ENCODE measurements around the gene FIGN. TPM values are rescaled to one million over a fixed set of nuclear protein-coding genes. Genes with fewer than 3 reads are reported as not detected.

Gene FIGN
- total RNA-seq, 6 experiments from 2014 or later, result 1.3 to 4.4 (median 2.0) TPM

DNA sequence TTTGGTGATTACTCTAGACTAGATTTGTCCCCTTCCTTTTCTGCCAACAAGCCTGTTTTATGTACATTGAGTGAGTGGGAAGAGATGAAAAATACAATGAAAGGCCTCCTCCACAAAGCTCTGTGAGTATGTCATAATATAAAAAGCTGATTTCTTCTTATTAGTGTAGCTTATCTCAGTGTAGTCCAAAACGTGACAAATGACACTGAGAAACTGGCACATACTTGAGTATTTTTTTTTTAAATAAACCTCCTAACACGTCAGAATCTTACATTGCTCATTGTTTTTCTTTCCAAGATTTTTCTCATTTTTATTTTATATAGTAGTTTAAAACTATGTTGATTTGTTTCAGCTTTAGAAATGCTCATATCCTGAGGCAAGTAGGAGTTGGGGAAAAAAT is 17.9 kb upstream of the FIGN start:
- H3K4me1 Mint-ChIP-seq (ENCODE audit: low read depth), result no peaks in the 10 kb centered on the region
- H3K36me3 Mint-ChIP-seq (ENCODE audit: low read depth), result no peaks in the 10 kb centered on the region
- no peak for TF ChIP-seq CTCF (IDR thresholded peaks at IDR 0.05)
- H3K27me3 Mint-ChIP-seq (ENCODE audit: insufficient read depth), result peaks cover 3% of the 10 kb centered on the region; the same call in 1 of the 2 replicates
- DNase-seq, result no peak
- no peaks in the 10 kb centered on the region for H3K9me3 Mint-ChIP-seq
- H3K4me3 Mint-ChIP-seq, result no peak overlapping the region
- no peak overlapping the region for H3K27ac Mint-ChIP-seq

- Mint-ChIP-seq H3K36me3 (ENCODE audit: low read depth) (no peaks in the 10 kb centered on the region), H3K27ac (no peak overlapping the region), H3K4me1 (ENCODE audit: low read depth) (no peaks in the 10 kb centered on the region), H3K27me3 (ENCODE audit: insufficient read depth) (no peaks in the 10 kb centered on the region), H3K9me3 (no peaks in the 10 kb centered on the region), H3K4me3 (no peak overlapping the region)
- no peak for TF ChIP-seq CTCF (IDR thresholded peaks at IDR 0.05)
- no peak for DNase-seq
Measured at GRCh38 chr2:163752267-163752666, 16.5 kb upstream of the FIGN start.

- TF ChIP-seq CTCF (IDR thresholded peaks at IDR 0.05), result no peak
Measured at GRCh38 chr2:163751696-163752095, 15.9 kb upstream of the FIGN start.

GRCh38 chr2:163748420-163748819 is 12.6 kb upstream of the FIGN start:
- no peaks in the 10 kb centered on the region for H3K27me3 Mint-ChIP-seq (ENCODE audit: insufficient read depth)

More at GRCh38 chr2:163751696-163752095, 15.9 kb upstream of the FIGN start:
- DNase-seq, result no peak
- H3K4me3 Mint-ChIP-seq, result no peak overlapping the region
- no peak overlapping the region for H3K27ac Mint-ChIP-seq
- no peaks in the 10 kb centered on the region for H3K4me1 Mint-ChIP-seq (ENCODE audit: low read depth)
- no peaks in the 10 kb centered on the region for H3K9me3 Mint-ChIP-seq
- no peaks in the 10 kb centered on the region for H3K36me3 Mint-ChIP-seq (ENCODE audit: low read depth)
- no peaks in the 10 kb centered on the region for H3K27me3 Mint-ChIP-seq (ENCODE audit: insufficient read depth)

DNA sequence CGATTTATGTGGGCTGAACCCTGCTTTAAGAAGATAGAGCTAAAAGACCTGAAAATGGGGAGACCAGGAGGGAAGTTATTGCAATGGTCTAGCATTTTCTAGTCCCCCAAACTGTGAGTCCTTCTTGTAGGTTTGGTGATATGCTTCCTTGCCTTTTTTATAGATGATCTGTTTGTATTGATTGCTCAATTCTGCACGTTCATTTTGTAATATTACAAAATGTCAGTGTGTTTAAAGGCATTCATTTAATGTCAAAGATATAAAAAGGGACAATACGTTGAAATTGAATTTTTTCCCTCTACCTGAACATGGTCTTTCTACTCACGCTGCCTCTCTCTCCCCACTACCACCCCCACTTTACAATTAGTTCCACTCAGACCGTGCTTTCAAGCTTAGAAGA is 5.6 kb upstream of the FIGN start:
- no peak overlapping the region for H3K27ac Mint-ChIP-seq
- H3K4me3 Mint-ChIP-seq, result no peak overlapping the region
- H3K36me3 Mint-ChIP-seq (ENCODE audit: low read depth), result no peaks in the 10 kb centered on the region
- H3K27me3 Mint-ChIP-seq (ENCODE audit: insufficient read depth), result no peaks in the 10 kb centered on the region; the same call in 1 of the 2 replicates
- no peak for TF ChIP-seq CTCF (IDR thresholded peaks at IDR 0.05)
- H3K4me1 Mint-ChIP-seq (ENCODE audit: low read depth), result no peaks in the 10 kb centered on the region
- DNase-seq, result no peak
- no peaks in the 10 kb centered on the region; the same call in 1 of the 2 replicates for H3K9me3 Mint-ChIP-seq

More at GRCh38 chr2:163748420-163748819, 12.6 kb upstream of the FIGN start:
- TF ChIP-seq CTCF (IDR thresholded peaks at IDR 0.05), result no peak
- no peak overlapping the region for H3K27ac Mint-ChIP-seq
- DNase-seq, result no peak
- no peak overlapping the region for H3K4me3 Mint-ChIP-seq
- H3K4me1 Mint-ChIP-seq (ENCODE audit: low read depth), result no peaks in the 10 kb centered on the region
- no peaks in the 10 kb centered on the region for H3K36me3 Mint-ChIP-seq (ENCODE audit: low read depth)
- H3K9me3 Mint-ChIP-seq, result no peaks in the 10 kb centered on the region; the same call in 1 of the 2 replicates

GRCh38 chr2:163737563-163737962 is 1.8 kb upstream of the FIGN start:
- TF ChIP-seq CTCF (IDR thresholded peaks at IDR 0.05), result no peak
- no peak overlapping the region for H3K4me3 Mint-ChIP-seq

More at GRCh38 chr2:163737563-163737962, 1.8 kb upstream of the FIGN start:
- H3K9me3 Mint-ChIP-seq, result no peaks in the 10 kb centered on the region
- H3K4me1 Mint-ChIP-seq (ENCODE audit: low read depth), result peaks cover 19% of the 10 kb centered on the region
- DNase-seq, result no peak
- no peaks in the 10 kb centered on the region; the same call in 1 of the 2 replicates for H3K27me3 Mint-ChIP-seq (ENCODE audit: insufficient read depth)
- no peaks in the 10 kb centered on the region for H3K36me3 Mint-ChIP-seq (ENCODE audit: low read depth)
- H3K27ac Mint-ChIP-seq, result no peak overlapping the region

All from HFFc6 (cell line).